ENCODE results near the gene G6PC3.
"Not testable (repeated sequence)": the region's sequence is repeated elsewhere in the genome, so short reads cannot be mapped to it uniquely, and the experiment has no call there.

The G6PC3 gene

DNA sequence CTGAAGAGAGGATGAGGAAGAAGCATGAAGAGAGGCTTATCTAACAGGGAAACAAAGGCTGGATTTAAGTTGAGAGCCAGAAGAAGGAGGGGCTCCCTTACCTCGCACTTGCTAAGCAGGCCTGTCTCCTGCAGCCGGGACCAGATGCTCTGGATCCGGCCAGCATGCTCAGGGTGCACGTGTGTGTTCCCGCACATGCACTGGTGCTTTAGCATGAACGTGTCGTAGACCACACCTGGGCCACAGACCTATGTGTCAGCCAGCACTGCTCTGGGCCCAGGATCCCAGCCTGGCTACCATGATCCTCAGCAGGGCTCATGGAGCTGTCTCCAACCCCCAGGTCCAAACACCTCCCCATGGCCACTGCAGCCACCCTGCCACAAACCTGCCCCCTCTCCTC lies 14.4 kb downstream of the G6PC3 start:
- no peak for DNase-seq

DNA sequence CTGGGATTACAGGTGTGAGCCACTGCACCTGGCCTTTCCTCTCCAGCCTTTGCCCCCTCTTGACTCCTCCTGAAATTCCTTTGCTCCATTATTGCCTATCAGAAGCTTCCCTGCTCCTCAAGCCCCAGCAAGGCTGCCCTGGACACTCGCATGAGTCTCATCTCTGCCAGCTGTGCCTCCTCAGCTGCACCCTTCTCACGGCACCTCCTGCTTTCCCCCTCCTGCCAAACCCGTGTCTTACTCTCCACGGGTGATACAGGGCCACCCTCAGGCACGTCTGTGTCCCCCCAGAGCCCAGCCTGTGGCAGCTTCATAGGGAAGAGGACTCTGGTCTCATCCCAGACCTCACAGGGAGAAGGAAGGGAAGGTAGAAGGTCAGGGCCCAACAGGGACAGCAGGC lies 15.4 kb downstream of the G6PC3 start:
- DNase-seq = no peak

DNA sequence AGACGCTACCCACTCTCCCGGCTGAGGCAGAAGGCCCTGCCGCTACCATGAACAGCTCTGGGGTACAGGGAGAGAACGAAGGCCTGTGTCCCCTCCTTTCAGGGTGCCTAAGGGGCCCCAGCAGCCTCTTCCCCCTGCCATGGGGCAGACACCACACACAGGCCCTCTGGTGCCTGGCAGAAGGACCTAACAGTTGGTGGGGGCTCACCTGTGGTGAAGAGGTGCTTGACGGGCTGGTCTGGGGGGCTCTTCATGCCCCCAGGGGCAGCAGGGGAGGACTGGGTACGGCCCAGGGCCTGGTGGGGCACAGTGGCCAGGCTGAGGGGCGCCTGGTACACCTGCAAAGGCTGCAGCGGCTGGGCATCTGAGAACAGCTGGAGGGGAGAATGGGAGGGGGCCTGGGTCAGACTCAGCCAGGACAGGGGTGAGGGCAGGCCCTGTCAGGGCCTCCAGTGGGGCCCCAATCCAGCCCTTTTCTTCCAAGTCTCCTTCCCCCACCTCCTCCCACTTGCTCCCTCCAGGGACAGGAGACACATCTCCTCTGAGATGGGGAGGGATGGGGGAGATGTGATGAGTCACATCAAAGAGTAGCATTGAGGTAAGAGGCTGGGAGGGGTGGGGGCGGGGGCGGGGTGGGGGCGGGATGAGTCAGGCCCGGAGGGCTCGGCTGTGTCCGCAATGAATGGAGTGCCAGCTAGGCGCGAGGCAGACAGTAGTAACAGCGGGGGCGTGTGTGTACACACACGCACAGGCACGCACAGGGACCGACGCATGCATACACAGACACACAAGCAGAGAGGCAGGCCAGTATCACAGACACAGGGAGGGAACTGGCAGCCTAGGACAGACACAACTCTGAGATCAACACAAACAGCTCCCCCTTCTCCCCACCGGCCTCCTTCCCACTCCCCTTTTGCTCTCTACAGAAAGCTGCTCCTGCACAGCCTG lies 16.1 kb downstream of the G6PC3 start:
- no peak for DNase-seq

DNA sequence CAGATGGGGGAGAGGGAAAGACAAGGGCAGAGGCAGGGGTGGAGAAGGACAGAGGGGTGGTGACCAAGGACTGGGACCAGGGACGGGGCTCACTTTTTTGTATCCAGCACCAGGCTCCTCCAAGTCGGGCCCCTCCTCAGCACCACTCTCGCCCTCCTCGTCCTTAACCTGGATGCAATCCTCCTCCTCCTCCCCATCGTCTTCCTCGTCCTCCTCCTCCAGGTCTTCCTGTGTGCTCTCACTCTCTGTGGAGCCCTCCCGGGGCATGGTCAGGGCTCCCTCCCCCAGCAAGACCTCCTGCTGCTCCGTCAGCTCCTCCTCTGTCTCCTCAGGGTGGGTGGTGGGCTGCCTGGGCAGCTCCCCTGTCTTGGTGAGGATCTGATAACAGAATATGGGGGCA lies 16.8 kb downstream of the G6PC3 start:
- no peak for DNase-seq

DNA sequence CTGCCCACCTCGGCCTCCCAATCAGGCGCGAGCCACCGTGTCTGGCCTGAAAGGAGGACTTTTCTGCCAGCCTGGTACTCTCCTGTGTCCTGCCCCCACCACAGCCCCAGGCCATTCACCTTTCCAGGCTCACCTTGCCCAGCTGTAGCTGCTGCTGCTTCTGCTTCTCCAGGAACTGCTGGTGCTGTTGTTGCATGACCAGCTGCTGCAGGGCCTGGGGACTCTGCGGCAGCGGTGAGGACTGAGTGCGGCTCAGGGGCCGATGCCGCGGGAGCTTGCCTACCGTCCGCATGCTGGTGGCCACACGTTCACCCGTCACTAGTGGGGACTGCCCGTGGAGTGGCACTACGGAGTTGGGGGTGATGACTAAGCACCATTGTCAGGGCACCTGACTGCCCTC lies 17.7 kb downstream of the G6PC3 start:
- no peak for DNase-seq

DNA sequence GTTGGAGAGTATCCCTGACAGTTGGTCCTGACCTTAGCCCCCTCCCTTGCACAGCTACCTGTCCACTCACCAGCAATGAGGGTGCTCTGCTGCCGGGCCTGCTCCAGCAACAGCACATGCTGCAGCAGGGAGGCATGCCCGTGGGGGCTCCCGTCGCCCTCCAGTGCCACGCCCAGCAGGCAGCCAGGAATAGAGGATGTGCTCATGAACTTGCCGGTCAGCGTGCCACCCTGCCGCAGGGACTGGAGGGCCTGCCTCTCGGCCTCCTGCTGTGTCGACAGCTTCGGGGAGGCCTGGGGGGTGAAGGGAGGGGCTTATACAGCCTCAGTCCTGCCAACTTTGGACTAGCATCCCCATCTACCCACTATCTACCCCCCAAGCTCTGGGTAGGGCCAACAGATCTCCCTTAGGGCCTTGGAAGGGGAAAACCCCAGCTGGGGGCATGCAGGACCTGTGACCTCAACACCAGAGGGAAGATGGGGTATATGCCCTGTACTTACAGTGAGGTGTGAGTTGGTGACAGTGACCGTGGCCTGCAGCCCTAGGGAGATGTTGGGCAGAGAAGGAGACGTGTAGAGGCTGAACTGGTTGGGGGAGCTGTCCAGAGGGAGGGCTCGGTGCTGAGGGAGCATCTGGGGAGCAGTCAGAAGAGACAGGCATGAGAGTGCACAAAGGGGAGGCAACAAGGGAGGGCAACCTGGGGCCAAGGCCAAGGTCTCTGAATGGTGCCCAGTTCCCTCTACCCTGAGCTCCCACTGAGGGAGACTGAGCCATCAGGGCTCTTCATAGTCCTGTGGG lies 20.9 kb downstream of the G6PC3 start:
- DNase-seq = no peak

DNA sequence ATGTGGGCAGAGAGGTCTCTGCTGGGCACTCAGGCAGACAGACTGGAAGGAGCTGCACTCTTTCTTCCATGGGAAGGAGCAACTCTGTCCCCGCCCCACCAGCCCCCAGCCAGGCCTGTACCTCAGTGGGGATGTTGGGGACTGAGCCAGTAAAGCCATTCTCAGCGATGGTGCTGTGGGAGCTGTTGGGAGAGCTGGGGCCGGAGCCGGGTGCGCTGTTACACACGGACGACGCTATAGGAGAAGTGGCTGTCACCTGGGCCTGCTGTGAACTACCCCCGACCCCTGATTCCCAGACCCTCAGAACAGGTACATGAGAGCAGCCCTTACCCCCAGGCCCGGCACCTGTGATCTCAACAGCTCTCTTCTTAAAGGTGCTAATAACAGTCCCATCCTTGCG lies 21.5 kb downstream of the G6PC3 start:
- no peak for DNase-seq

DNA sequence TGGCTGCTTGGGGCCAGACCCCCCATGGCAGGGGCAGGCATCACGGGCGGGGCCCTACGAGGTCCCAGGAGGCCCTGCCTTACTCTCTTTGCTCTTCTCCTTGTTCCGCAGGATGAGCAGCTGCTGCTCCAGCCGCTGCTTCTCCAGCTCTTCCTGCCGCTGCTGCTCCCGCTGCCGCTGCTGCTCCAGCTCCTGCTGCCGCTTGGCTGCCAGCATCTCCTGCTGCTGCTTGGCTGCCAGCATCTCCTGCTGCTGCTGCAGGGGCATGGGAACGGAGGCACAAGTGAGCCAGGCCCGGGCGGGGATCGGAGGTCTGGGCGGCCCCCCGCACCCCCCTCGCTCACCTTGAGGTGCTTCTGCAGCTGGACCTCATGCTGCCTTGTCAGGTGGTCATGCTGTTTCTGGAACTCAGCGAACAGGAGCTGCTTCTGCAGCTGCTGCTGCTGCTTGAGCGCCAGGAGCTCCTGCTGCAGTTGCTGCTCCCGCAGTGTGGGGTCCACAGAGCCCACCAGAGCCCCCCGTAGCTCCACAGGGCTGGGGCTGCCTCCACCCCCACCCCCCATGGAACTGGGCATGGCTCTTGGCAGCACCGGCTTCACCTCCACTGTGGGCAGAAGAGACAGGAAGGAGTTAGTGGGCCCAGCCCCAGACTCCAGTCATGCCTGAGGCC lies 22.8 kb downstream of the G6PC3 start:
- no peak for DNase-seq

DNA sequence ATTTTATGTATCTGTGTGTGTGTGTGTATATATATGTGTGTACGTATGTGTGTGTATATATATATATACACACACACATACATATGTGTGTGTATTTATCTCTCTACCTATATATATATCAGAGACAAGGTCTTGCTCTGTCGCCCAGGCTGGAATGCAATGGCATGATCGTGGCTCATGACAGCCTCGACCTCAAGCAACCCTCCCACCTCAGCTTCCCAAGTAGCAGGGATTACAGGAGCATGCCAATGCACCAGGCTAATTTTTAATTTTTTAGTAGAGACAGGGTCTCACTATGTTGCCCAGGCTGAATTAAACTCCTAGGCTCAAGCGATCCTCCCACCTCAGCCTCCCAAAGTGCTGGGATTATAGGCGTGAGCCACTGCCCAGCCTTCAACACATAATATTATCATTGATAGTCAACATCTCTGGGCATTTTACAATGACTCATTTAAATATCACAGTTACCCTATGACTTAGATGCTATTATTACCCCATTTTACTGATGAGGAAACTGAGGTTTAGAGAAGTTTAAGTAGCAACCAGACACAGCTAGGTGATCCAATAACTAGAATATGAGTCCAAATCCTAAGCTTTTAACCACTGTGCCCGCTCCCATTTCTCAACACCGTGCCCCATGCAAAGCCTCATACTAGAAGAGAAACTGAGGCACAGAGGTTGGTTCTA lies 24.3 kb downstream of the G6PC3 start:
- DNase-seq = no peak

DNA sequence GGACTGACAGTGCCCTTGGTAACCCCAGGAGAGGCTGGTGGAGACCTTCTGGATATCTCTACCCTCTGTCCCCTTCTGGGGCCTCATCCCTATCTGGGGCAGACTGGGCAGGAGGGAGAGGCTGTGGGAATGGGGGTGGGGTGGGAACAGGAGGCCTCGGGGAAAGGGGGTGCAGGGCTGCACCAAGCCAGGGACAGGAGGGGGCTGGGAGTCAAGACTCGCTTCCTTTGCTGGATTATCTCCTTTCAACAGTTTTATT lies 24.8 kb downstream of the G6PC3 start:
- DNase-seq = no peak

DNA sequence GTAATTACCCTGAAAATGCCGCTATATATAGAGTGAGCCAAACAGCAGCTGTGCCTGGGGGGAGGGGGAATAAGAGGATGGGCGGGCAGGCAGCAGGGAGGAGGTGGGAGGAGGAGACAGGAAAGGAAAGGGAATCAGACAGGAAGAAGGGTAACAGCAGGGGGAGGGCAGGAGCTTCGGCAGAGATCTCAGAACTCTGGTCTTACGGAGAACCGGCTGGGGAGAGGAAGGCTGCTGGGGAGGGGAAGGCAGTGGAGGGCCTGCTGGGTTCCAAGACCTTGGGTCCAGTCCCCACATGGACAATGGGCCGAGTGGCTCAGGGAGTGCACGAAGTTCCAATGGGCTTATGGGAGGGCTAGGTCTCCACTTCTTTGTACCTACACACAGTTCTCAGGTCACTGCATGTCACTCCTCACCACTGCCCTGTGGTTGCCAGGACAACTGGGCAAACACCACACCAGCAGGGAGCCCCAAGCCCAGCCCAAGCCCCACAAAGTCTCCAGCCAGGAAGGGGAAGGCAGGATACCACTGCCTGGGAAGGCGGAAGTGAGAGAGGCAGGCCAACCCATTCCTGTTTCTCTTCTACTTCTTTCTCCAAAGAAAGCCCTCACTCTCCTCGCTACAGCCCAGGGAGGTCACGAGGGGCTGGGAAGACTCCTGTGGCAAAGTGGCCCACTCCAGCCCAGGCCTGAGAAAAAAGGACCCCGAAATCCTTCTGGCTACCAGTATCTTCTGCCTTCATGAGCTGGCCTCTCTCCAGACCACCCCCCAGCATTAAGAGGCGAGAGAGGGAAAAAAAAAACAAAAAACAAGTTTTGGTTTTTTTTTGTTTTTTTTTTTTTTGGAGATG lies 25.3 kb downstream of the G6PC3 start:
- peak; percentile 78 for DNase-seq

DNA sequence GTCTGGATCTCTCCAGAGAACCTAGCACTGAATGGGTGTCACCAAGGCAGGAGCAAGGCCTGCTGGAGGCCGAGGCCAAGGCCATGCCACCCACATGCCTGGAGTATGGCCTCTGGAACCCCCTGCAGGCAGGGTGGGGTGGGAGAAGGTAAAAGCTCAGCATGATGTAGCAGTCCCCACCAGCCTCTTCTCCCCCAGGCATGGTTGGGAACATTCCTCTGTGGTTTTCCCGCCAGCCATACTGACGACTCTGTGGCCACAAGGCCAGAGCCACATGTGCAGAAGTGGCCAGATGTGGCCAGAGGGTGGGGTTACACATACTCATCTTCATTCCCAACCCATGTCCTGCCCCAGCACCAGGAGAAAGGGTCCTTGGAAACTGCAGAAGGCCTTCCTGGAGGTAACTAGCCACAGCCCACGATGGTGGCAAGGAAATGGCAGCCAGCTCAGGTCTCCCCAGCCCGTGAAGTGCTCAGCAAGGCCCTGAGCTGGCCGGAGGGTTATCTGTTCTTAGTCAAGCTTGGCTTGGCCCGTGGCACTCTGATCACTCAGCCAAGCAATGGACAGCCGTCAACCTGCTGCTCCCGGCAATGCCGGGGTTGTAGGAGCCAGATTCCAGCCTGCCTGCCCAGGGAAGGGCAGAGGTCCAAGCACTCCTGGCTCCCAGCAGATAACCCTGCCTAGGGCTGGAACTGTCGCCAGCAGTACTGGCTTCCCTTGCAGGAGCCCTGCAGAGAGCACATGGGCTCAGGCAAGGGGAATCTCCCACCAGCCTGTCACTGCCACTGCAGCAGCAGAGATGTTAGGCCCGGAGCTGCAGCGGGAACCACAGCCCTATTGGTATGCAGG lies 26.8 kb downstream of the G6PC3 start:
- DNase-seq = no peak

DNA sequence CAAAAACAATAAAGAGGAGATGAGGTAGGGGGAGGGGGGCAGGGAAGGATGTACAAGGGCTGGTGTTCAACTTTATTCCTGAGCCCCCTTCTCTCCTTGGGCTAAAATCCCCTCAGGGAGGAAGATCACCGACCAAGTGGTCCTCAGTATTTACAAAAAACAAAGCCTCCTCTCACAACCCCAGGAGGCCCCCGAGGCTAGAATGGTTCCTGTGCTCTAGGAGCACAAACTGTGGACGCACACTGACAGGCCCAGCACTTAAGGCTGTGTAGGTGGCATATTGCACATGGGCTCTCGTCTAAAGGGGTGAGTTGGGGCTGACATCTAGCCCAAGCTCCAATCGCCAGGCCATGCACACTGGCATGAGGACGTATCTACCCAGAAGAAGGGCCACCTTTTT lies 31.3 kb downstream of the G6PC3 start:
- DNase-seq = not testable (repeated sequence)

DNA sequence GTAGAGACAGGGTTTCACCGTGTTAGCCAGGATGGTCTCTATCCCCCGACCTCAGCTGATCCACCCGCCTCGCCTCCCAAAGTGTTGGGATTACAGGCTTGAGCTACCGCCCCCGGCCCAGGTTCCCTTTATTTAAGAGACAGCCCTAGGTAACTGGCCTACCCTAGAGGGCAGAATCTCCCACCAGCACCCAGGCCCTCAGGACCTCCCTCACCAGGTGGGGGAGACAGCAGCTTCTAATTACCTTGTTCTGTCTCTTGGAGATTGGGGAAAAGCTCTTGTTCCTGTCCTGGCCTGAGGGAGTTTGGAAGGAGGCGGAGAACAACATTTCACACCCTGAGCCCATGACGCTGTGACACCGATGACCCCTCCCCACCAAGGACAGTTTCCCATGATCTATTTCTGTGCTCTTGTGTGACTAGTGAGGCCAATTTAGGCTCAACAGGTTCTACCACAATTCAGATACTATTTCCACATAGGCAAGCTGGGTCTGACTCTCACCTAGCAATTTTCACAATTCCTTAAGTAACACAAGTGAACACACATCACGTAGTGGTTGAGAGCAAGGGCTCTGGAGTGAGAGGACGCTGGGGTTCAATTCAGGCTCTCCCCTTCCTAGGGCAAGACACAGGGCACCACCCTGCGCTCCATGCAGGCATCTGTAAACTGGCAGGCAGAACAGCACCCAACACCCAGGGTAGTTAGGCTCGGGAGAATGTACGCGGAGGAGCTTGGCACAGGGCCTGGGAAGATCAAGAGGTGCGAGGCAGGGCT lies 32.5 kb downstream of the G6PC3 start:
- peak; percentile 18 for DNase-seq

DNA sequence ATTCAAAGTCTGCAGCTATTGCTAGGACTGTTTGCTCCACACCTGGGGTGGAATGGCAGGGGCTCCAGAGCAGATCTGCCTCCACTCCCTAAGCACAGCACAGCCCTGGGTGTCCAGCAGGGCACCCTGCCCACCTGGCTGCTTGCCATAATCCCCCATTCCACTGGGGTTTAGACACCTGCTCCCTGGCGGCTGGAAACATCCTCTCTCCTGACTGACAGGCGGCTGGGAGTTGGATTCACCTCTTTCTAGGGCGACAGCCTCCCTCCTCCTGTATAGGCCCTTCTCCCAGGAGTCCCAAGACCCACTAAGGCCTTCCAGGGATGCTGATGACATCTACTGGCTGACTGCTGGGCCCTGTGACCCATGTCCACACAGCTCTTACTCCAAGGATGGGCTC lies 34.9 kb downstream of the G6PC3 start:
- DNase-seq = peak; percentile 31

DNA sequence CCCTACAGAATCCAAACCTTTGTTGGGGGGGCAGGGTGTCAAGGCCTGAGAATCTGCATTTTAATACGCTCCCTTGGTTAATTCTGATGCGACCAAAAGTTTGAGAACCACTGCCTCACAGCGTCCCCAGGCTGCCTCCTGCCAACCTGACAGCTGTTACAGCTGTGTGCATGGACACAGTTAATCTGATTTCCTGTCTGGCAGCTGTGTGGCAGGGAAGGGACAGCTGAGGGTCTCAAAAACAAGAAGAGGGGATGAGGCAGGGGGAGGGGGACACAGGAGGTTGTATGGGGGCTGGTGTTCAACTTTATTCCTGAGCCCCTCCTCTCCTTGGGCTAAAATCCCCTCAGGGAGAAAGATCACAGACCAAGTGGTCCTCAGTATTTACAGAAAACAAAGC lies 35.4 kb downstream of the G6PC3 start:
- DNase-seq = no peak

DNA sequence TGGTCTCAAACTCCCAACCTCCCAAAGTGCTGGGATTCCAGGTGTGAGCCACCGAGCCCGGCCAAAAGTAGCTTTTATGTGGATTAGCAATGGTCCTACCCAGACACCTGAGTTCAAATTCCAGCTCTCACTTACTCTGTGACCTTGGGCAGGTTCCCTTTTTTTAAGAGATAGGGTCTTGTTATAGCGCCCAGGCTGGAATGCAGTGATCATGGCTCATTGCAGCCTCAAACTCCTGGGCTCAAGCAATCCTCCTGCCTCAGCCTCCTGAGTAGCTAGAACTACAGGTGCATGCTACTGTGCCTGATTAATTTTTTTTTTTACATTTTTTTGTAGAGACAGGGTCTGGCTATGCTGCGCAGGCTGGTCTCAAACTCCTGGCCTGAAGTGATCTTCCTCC lies 36.3 kb downstream of the G6PC3 start:
- no peak for DNase-seq

DNA sequence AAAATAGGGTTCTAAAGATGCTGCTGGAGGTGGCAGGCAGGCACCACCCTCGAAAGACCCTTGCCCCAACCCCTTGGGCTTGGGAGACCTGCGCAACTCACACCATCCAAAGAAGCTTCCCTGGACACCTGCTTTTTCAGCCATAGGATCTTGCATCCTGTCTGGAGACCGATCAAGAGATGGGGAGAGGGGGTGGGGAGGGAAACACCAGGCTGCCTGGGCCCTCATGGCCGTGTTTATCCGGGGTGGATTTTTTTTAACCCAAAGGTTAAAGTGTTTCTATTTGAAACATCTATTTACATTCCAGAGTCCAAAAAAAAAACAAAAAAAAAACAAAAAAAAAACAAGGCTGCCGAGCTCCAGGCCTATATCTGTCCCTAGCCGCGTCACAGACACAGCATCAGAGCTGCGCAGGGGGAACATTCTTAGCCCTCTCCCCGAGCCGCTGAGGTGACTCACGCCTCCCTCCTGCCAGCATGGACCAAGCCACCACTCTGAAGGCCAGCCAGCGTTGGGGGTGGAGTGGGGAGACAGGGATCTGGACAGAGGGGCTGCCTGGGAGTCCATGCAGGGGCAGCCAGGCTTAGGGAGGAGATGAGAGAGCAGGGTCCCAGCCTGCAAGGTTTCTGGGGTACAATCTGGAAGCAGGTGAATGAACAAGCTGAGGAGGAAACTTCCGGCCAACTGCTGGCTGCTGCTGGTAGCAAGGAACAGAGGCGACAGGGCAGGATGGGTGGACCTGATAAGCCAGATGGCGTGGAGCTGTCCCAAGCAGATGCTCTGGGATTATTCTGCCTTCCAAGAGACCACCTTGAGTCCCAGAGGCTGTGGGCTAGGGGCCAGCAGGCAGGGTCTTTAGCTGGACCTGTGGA lies 38.1 kb downstream of the G6PC3 start:
- no peak for DNase-seq

DNA sequence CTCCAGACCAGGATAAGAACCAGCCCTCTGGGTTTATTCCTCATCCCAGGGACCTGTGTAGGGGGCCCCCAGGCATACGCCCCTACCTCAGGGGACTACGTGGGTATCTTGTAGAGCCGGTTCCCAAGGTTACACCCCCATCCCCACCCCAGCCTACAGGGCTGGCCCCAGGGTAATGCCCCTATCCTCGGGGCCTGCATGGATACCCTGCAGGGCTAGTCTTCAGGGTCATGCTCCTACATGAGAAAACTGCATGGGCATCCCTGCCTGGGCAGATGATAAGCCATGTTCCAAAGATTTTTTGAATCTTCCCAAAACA lies 38.7 kb downstream of the G6PC3 start:
- no peak for DNase-seq
